ENCODE results near the gene ZMYM5. TPM values are rescaled to one million over a fixed set of nuclear protein-coding genes. Genes with fewer than 3 reads are reported as not detected.
A peak's percentile ranks its signal among the peaks of the same experiment; 100 is the strongest.
"Not testable (repeated sequence)": the region's sequence is repeated elsewhere in the genome, so short reads cannot be mapped to it uniquely, and the experiment has no call there.

ZMYM5 gene
- total RNA-seq: 5.5 and 11.7 TPM in 2 replicates

GRCh38 chr13:19863323-19864023 is at the start of gene ZMYM5:
ZMYM5 (minus strand) TSS chr13:19863649; CDS start chr13:19852180, 11,469 bp downstream.
- DNase-seq (ENCODE audit: extremely low read depth, low read depth, low spot score): peak; percentile 75

DNA sequence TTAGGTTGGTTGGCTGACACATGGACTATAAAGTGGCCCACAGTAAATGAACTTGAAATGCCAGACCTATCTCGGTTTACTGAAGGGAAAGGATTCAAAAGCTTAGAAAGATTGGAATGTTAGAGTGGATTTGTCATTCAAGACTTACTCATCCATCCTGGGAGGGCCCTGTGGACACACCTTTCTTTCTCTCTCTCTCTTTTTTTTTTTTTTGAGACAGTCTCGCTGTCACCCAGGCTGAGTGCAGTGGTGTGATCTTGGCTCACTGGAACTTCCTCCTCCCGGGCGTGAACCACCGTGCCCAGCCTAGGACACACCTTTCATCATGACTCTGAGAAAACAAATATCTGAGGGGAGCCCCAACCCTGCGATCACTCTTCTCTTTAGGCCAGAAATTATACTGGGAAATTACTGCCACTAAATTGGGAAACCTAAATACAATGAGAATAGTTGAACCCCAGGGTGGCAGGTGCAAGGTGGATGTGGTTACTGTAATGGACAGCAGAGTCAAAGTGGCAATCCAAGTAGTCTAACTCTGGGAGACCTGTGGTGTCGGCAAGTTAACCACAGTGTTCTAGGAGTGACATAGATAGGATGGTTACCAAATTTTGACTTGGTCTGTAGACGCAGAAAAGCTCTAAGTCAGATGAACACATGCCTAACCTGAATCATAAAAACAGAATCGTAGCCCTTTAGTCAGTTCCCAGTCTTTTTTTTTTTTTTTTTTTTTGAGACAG is 47.1 kb upstream of the ZMYM5 start:
- DNase-seq (ENCODE audit: extremely low read depth, low read depth, low spot score): no peak

GRCh38 chr13:19908350-19908986 is 45.0 kb upstream of the ZMYM5 start:
- DNase-seq (ENCODE audit: extremely low read depth, low read depth, low spot score): no peak

DNA sequence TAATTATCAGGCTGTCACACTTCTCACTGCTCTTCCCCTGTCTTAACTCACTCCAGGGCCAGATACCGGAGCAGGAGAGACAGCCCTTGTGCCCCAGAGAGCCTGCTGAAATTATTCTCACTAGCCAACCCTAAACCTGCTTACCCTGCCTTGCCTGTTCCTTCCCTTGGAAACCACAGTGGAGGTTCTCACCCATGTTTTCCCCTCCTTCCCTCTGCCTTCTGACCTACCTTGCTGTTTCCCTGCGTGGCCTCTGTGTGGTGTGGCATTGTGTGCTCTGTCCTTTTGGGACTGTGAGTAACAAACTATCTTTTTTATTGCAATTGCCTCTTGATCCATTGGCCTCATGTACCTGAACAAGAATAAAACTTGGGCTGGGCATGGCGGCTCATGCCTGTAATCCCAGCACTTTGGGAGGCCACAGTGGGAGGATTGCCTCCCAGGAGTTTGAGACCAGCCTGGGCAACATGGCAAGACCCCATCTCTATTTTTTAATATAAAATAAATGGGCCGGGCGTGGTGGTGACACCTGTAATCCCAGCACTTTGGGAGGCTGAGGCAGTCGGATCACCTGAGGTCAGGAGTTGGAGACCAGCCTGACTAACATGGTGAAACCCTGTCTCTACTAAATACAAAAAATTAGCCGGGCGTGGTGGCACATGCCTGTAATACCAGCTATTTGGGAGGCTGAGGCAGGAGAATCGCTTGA is 42.2 kb upstream of the ZMYM5 start:
- not testable (repeated sequence) for DNase-seq (ENCODE audit: extremely low read depth, low read depth, low spot score)

DNA sequence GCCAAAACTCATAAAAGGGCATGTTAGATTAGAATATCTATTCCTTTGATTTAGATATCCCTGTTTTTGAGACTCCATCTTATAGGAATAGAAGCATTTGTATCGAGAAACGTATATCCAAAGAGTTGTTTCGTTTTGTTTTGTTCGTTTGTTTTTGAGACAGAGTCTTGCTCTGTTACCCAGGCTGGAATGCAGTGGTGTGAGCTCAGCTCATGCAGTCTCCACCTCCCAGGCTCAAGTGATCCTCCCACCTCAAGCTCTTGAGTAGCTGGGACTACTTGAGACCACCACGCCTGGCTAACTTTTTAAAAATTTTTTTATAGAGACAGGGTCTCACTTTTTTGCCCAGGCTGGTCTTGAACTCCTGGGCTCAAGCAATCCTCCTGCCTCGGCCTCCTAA is 26.6 kb upstream of the ZMYM5 start:
- no peak for DNase-seq (ENCODE audit: extremely low read depth, low read depth, low spot score)

GRCh38 chr13:19888799-19889198 is 25.4 kb upstream of the ZMYM5 start:
- DNase-seq (ENCODE audit: extremely low read depth, low read depth, low spot score): no peak

DNA sequence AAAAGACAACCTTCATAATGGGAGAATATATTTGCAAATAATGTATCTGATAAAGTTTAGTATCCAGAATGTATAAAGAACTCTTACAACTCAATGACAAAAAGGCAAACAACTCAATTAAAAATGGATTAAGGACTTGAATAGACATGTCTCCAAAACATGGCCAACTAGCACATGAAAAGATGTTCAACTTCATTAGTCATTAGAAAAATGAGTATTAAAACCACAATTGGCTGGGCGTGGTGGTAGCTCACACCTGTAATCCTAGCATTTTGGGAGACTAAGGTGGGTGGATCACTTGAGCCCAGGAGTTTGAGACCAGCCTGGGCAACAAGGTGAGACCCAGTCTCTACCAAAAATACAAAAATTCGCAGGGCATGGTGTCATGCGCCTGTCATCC is 18.8 kb upstream of the ZMYM5 start:
- no peak for DNase-seq (ENCODE audit: extremely low read depth, low read depth, low spot score)

GRCh38 chr13:19881641-19882040 is 18.2 kb upstream of the ZMYM5 start:
- DNase-seq (ENCODE audit: extremely low read depth, low read depth, low spot score): no peak

- peak; percentile 55 for DNase-seq (ENCODE audit: extremely low read depth, low read depth, low spot score)
These were observed 1.4 kb upstream of the ZMYM5 start for GRCh38 chr13:19864746-19865309.

DNA sequence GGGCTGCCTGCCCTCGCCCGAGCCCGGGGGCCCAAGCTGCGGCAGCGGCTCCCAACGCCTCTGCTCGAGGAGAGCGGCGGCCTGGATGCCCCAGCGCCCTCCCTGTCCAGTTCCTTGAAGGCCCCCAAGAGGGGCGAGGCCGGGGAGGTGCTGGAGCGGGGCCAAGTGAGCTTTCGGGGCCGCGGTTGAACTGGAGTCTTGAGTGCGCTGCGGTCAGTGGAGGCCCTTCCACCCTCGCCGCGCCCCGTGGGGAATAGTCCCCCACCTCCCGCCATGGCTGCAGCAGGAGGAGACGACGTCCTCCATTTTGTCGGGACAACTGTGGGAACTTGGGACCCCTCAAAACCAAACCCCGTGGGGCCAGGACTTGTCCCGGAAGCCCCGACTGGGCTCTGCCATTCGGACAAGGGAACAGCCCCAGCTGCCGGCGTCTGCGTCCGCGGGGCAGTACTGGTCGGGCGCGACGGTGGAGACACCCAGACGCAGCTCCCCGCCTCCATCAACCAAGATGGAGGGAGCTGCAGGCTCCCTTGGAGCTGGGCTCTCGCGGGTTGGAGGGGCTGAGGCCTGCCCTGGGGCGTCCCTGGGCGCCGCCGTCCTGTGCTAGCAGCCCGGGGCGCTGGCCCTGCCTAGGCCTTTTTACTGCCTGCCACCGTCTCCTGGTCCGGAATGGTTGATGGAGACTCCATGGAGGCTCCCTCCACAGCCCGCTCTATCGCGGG is 736 bp upstream of the ZMYM5 start:
- no peak for DNase-seq (ENCODE audit: extremely low read depth, low read depth, low spot score)

DNA sequence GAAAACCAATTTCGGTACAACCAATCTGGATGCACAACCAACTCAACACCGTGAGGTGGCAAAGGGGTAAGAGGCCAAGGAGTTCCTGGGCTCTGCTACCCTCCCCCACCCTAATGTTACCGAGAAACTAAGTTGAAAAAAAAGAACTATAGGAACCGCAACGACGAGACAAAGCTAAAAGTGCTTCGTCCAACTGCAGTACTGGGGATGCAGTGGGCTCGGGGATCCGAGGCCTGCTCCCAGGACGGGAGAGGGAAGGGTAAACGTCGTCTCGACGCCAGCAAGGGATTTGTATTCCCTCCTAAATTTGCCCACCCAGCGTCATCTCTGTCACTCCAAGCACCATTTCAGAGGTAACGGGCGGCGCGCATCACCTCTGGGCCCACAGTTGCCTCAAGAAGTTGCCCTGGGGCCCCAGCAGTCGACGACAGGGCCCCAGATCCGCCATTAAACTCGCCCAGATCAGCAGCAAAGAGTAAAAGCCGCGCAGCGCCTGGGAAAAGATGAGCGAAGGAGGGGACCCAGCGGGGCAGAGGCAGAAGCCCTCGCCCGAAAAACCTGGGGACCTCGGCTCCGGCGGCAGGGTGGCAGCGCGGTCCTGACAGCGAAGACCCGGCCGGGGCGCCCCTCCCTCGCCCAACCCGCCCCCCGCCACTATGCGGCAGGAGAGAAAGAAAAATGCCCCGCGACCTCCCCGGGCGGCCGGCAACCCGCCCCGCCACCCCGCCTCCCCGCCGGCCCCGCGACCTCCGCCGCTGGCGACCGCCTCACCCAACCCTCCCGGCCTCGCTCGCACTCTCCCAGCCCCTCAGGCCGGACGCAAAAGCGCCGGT is 752 bp downstream of the ZMYM5 start:
- DNase-seq (ENCODE audit: extremely low read depth, low read depth, low spot score): no peak

- no peak for DNase-seq (ENCODE audit: extremely low read depth, low read depth, low spot score)
These were observed 1.7 kb downstream of the ZMYM5 start for GRCh38 chr13:19861762-19862161.

DNA sequence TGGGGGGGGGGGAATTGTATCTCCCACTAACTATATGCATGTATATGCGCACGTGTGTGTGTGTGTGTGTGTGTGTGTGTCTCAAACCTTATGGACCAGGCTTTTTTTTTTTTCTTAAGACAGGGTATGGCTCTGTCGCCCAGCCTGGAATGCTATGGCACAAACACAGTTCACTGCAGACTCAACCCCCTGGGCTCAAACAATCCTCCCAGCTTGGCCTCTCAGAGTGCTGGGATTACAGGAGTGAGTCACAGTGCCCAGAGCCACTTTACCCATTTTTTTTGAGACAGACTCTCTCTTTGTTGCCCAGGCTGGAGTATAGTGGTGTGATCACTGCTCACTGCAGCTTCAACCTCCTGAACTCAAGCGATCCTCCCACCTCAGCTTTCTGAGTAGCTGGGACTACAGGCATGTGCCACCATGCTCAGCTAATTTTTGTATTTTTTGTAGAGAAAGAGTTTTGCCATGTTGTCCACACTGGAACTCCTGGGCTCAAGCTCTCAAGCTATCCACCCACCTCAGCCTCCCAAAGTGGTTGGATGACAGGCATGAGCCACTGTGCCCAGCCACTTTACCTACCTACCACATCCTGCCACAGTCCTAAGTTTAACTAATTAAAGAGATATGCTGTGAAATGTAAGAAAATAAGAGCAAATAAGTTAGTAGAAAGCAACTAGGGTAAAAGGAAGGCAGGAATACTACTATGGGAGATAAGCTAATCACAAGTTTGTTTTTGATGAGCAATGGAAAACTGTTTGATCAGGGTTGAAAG is 2.4 kb downstream of the ZMYM5 start:
- DNase-seq (ENCODE audit: extremely low read depth, low read depth, low spot score): no peak

DNA sequence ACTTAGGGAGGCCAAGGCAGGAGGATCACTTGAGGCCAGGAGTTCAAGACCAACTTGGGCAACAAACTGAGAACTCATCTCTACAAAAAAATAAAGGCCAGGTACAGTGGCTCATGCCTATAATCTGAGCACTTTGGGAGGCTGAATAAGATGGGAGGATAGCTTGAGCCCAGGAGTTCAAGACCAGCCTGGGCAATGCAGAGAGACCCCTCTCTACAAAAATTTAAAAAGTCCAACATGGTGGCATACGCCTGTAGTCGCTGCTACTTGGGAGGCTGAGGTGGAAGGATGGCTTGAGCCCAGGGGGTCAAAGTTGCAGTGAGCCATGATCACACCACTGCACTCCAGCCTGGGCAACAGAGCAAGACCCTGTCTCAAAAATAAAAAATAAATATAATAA is 5.8 kb downstream of the ZMYM5 start:
- not testable (repeated sequence) for DNase-seq (ENCODE audit: extremely low read depth, low read depth, low spot score)

- no peak for DNase-seq (ENCODE audit: extremely low read depth, low read depth, low spot score)
These were observed 10.7 kb downstream of the ZMYM5 start for GRCh38 chr13:19852766-19853165.

GRCh38 chr13:19845758-19846157 is 17.7 kb downstream of the ZMYM5 start:
- DNase-seq (ENCODE audit: extremely low read depth, low read depth, low spot score): peak; percentile 51

GRCh38 chr13:19838865-19839275 is 24.6 kb downstream of the ZMYM5 start:
- no peak for DNase-seq (ENCODE audit: extremely low read depth, low read depth, low spot score)

GRCh38 chr13:19836472-19836871 is 27.0 kb downstream of the ZMYM5 start:
- DNase-seq (ENCODE audit: extremely low read depth, low read depth, low spot score): no peak

DNA sequence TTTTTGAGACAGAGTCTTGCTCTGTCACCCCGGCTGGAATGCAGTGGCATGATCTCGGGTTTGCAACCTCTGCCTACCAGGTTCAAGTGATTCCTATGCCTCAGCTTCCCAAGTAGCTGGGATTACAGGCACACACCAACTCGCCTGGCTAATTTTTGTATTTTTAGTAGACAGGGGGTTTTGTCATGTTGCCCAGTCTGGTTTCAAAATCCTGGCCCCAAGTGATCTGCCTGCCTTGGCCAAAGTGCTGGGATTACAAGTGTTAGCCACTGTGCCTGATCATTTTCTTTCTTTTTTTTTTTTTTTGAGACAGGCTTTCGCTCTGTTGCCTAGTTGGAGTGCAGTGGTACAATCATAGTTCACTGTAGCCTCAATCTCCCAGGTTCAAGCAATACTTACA is 28.7 kb downstream of the ZMYM5 start:
- DNase-seq (ENCODE audit: extremely low read depth, low read depth, low spot score): no peak

Measured in glomerular endothelial cell (primary cell).